Measurements from ENCODE around the gene FSTL3.

FSTL3 gene

DNA sequence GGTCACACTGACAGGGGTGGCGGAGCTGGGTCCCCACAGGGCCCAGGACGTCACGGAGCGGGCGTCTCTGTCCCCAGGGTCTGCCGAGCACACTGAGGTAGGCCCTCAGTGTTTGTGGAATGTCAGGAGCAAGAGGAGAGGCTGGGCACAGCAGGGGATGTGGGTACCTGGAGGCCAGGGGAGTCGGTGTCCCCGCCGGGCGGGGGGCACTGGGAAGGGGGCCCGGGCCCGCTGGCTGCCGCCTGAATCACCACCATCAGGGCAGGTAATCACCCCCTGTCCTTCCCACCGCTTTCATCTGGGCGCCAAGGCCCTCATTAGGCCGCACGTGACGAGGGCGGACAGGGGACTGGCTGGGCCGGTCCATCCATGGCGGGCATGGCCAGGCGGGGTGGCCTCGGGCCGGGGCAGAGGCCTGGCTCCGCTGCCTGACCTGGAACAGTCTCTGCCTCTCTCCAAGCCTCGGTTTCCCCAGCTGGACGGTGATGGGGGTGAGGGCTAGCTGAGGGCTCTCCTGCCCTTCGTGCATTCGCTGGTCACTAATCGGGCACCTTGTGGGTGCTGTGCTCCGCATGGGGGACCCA lies 35.5 kb upstream of the FSTL3 start:
- in situ Hi-C loops (cut with HindIII; ENCODE audit: low sequenced_read_pairs): no loop called here
- no peak overlapping the region for H3K4me3 ChIP-seq (ENCODE audit: low read depth, low read length)
- TF ChIP-seq, protein P1, sequence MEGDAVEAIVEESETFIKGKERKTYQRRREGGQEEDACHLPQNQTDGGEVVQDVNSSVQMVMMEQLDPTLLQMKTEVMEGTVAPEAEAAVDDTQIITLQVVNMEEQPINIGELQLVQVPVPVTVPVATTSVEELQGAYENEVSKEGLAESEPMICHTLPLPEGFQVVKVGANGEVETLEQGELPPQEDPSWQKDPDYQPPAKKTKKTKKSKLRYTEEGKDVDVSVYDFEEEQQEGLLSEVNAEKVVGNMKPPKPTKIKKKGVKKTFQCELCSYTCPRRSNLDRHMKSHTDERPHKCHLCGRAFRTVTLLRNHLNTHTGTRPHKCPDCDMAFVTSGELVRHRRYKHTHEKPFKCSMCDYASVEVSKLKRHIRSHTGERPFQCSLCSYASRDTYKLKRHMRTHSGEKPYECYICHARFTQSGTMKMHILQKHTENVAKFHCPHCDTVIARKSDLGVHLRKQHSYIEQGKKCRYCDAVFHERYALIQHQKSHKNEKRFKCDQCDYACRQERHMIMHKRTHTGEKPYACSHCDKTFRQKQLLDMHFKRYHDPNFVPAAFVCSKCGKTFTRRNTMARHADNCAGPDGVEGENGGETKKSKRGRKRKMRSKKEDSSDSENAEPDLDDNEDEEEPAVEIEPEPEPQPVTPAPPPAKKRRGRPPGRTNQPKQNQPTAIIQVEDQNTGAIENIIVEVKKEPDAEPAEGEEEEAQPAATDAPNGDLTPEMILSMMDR (IDR thresholded peaks at IDR 0.05; ENCODE audit: low read depth, low read length, missing control alignments): no peak
- DNase-seq (ENCODE audit: low read depth): no peak

DNA sequence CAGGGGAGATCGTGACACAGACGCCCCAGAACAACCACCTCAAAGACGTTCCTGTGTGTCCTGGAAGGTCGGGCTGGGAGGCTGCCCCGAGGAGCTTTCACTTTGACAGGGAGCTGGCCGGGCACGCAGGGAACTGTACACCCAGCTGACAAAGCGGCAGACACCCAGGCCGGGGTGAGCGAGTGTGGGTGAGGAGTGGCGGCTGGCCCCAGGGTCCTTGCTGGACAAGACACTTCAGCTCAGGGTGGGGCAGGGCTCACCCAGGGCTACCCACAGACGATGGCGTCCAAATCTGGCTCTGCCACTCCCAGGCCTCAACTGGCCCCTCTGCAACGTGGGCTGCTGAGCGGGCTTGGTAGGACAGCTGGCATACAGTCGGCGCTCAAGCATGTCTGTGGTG lies 34.5 kb upstream of the FSTL3 start:
- no peak overlapping the region for H3K4me3 ChIP-seq (ENCODE audit: low read depth, low read length)
- in situ Hi-C loops (cut with HindIII; ENCODE audit: low sequenced_read_pairs): no loop called here
- TF ChIP-seq, protein P1 (IDR thresholded peaks at IDR 0.05; ENCODE audit: low read depth, low read length, missing control alignments): no peak
- DNase-seq (ENCODE audit: low read depth): no peak

GRCh38 chr19:642767-643727 lies 33.1 kb upstream of the FSTL3 start:
- TF ChIP-seq, protein P1 (IDR thresholded peaks at IDR 0.05; ENCODE audit: low read depth, low read length, missing control alignments): no peak
- no peak overlapping the region for H3K4me3 ChIP-seq (ENCODE audit: low read depth, low read length)
- no peak for DNase-seq (ENCODE audit: low read depth)
- in situ Hi-C loops (cut with HindIII; ENCODE audit: low sequenced_read_pairs): no loop called here

DNA sequence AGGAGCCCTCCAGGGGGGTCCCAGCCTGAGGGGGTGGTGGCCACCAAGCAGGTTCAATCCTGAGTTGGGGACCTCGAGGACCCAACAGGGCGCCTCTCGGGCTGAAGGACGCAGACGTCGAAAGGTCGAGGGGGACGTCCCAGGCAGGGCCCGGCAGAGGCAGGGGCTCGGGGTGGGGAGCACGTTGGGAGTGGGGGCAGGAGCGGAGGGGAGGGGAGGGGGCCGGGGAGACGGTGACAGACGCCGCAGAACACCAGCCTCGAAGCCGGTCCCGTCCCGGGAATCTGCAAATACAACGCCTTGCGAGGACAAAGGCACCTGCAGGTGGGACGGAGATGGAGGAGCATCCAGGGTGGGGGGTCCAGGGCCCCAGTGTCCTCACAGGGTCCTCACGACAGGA lies 32.5 kb upstream of the FSTL3 start:
- in situ Hi-C loops (cut with HindIII; ENCODE audit: low sequenced_read_pairs): no loop called here
- DNase-seq (ENCODE audit: low read depth): no peak
- TF ChIP-seq, protein P1 (IDR thresholded peaks at IDR 0.05; ENCODE audit: low read depth, low read length, missing control alignments): no peak
- no peak overlapping the region for H3K4me3 ChIP-seq (ENCODE audit: low read depth, low read length)

GRCh38 chr19:644363-644762 lies 31.8 kb upstream of the FSTL3 start:
- no peak for DNase-seq (ENCODE audit: low read depth)
- in situ Hi-C loops (cut with HindIII; ENCODE audit: low sequenced_read_pairs): no loop called here
- no peak overlapping the region for H3K4me3 ChIP-seq (ENCODE audit: low read depth, low read length)
- TF ChIP-seq, protein P1 (IDR thresholded peaks at IDR 0.05; ENCODE audit: low read depth, low read length, missing control alignments): no peak

- TF ChIP-seq, protein P1 (IDR thresholded peaks at IDR 0.05; ENCODE audit: low read depth, low read length, missing control alignments): no peak
- DNase-seq (ENCODE audit: low read depth): no peak
- in situ Hi-C loops (cut with HindIII; ENCODE audit: low sequenced_read_pairs): no loop called here
- no peak overlapping the region for H3K4me3 ChIP-seq (ENCODE audit: low read depth, low read length)
Observed at GRCh38 chr19:644789-645188, 31.4 kb upstream of the FSTL3 start.

Data from astrocyte of the cerebellum (primary cell).